ENCODE results near the gene TPI1.

The TPI1 gene

DNA sequence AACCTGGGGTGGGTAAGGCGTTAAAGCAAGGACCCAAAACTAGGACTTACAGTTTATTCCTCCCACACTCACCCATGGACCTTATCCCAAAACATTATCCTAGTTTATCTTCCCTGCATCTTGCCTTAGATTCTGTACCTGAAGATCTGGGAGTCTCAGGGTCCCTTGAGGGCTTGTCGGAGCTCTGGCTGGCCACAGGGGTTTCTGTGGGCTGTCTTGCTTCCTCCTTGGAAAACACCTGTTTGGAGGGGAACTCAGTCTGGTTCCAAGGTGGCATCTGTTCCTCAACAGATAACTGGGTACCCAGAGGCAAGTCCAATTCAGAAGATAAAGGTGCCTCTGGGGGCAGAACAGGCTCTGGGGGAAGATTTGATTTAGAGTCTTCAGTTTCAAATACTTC lies 17.9 kb upstream of the TPI1 start:
- H3K4ac ChIP-seq (ENCODE audit: low read depth in 1 of 2, low read length in 2 of 2), result no peak overlapping the region
- H3K9ac ChIP-seq (ENCODE audit: low read length), result no peak overlapping the region
- WGBS, result 86% methylated on average over 2 of the region's 2 CpGs
- no peak overlapping the region for H3K23ac ChIP-seq (ENCODE audit: low read length in 2 of 2)
- H3K14ac ChIP-seq (ENCODE audit: low read length in 2 of 2), result no peak overlapping the region
- H3K79me1 ChIP-seq (replicated peaks; ENCODE audit: low read length, poor library complexity, severe bottlenecking), result peaks cover 22% of the 10 kb centered on the region
- no peak overlapping the region for H2BK12ac ChIP-seq (ENCODE audit: low read length in 2 of 2)
- no peak overlapping the region for H2BK120ac ChIP-seq (ENCODE audit: low read depth, low read length)
- H4K91ac ChIP-seq (ENCODE audit: low read length), result no peak overlapping the region
- no peaks in the 10 kb centered on the region for H3K9me3 ChIP-seq (ENCODE audit: control insufficient read depth, low read length)
- H3K4me1 ChIP-seq (ENCODE audit: control insufficient read depth, insufficient read depth, low read depth, low read length), result peaks cover 16% of the 10 kb centered on the region
- no peak overlapping the region for H2AFZ ChIP-seq (ENCODE audit: low read depth, low read length)
- no peak overlapping the region for H3K27ac ChIP-seq (ENCODE audit: low read length, poor library complexity, severe bottlenecking)
- H3K18ac ChIP-seq (ENCODE audit: low read depth in 1 of 2, low read length in 2 of 2), result no peak overlapping the region
- H4K8ac ChIP-seq (ENCODE audit: low read length), result no peak overlapping the region
- no peak overlapping the region for H2BK15ac ChIP-seq (ENCODE audit: low read depth, poor library complexity, severe bottlenecking)
- H2AK5ac ChIP-seq (ENCODE audit: low read length, severe bottlenecking), result no peak overlapping the region
- no peak for DNase-seq
- H3K36me3 ChIP-seq (ENCODE audit: control insufficient read depth in 1 of 2, insufficient read depth in 2 of 2, low read depth in 1 of 2, low read length in 2 of 2), result peaks cover 48 to 53% of the 10 kb centered on the region in 2 experiments
- H3K4me3 ChIP-seq (ENCODE audit: insufficient read depth in 1 of 2, low read depth in 1 of 2, low read length in 2 of 2), result no peak overlapping the region
- no peaks in the 10 kb centered on the region for H3K27me3 ChIP-seq (ENCODE audit: control insufficient read depth in 1 of 2, insufficient read depth in 1 of 2, low read length in 2 of 2)
- no peak overlapping the region for H3K4me2 ChIP-seq (ENCODE audit: low read length, poor library complexity, severe bottlenecking)
- no peak overlapping the region for H2BK5ac ChIP-seq (ENCODE audit: low read depth, low read length, poor library complexity, severe bottlenecking)

GRCh38 chr12:6849976-6850560 lies 17.3 kb upstream of the TPI1 start:
- Histone ChIP-seq H3K27me3 (ENCODE audit: control insufficient read depth in 1 of 2, insufficient read depth in 1 of 2, low read length in 2 of 2) (no peaks in the 10 kb centered on the region), H3K4me2 (ENCODE audit: low read length, poor library complexity, severe bottlenecking) (no peak overlapping the region), H2BK5ac (ENCODE audit: low read depth, low read length, poor library complexity, severe bottlenecking) (no peak overlapping the region), H3K79me1 (replicated peaks; ENCODE audit: low read length, poor library complexity, severe bottlenecking) (peaks cover 24% of the 10 kb centered on the region), H3K27ac (ENCODE audit: low read length, poor library complexity, severe bottlenecking) (no peak overlapping the region), H2BK120ac (ENCODE audit: low read depth, low read length) (no peak overlapping the region), H3K4me1 (ENCODE audit: control insufficient read depth, insufficient read depth, low read depth, low read length) (peaks cover 16% of the 10 kb centered on the region), H2BK15ac (ENCODE audit: low read depth, poor library complexity, severe bottlenecking) (peak overlapping the region; percentile 12), H3K9me3 (ENCODE audit: control insufficient read depth, low read length) (no peaks in the 10 kb centered on the region), H2BK12ac (ENCODE audit: low read length in 2 of 2) (no peak overlapping the region), H2AFZ (ENCODE audit: low read depth, low read length) (no peak overlapping the region), H3K4me3 (ENCODE audit: insufficient read depth in 1 of 2, low read depth in 1 of 2, low read length in 2 of 2) (peak overlapping the region in 1 of 2 experiments; percentile 98), H3K4ac (ENCODE audit: low read depth in 1 of 2, low read length in 2 of 2) (no peak overlapping the region), H2AK5ac (ENCODE audit: low read length, severe bottlenecking) (no peak overlapping the region), H4K91ac (ENCODE audit: low read length) (no peak overlapping the region), H3K18ac (ENCODE audit: low read depth in 1 of 2, low read length in 2 of 2) (no peak overlapping the region), H3K23ac (ENCODE audit: low read length in 2 of 2) (no peak overlapping the region), H3K36me3 (ENCODE audit: control insufficient read depth in 1 of 2, insufficient read depth in 2 of 2, low read depth in 1 of 2, low read length in 2 of 2) (peaks cover 47 to 51% of the 10 kb centered on the region in 2 experiments), H4K8ac (ENCODE audit: low read length) (no peak overlapping the region), H3K14ac (ENCODE audit: low read length in 2 of 2) (no peak overlapping the region), H3K9ac (ENCODE audit: low read length) (peak overlapping the region; percentile 94)
- WGBS, result 90% methylated on average over 10 of the region's 10 CpGs
- no peak for DNase-seq

GRCh38 chr12:6850796-6851152 lies 16.6 kb upstream of the TPI1 start:
- WGBS, result 21% methylated on average over 13 of the region's 16 CpGs
- no peak for DNase-seq
- peaks cover 16% of the 10 kb centered on the region for H3K4me1 ChIP-seq (ENCODE audit: control insufficient read depth, insufficient read depth, low read depth, low read length)

GRCh38 chr12:6851153-6851920 lies 16.0 kb upstream of the TPI1 start, which contains the start of gene CDCA3:
TSS of gene CDCA3 (minus strand) at chr12:6851286. CDS start at chr12:6850952, 334 bp downstream.
- Histone ChIP-seq H3K9ac (ENCODE audit: low read length) (peak within 1 kb of the TSS; percentile 94), H3K4ac (ENCODE audit: low read depth in 1 of 2, low read length in 2 of 2) (peak within 1 kb of the TSS; percentile 29 to 61), H4K8ac (ENCODE audit: low read length) (peak within 1 kb of the TSS; percentile 92), H3K36me3 (ENCODE audit: control insufficient read depth in 1 of 2, insufficient read depth in 2 of 2, low read depth in 1 of 2, low read length in 2 of 2) (peaks cover 46 to 50% of the 10 kb centered on the region in 2 experiments), H2BK5ac (ENCODE audit: low read depth, low read length, poor library complexity, severe bottlenecking) (peak within 1 kb of the TSS; percentile 14), H3K23ac (ENCODE audit: low read length in 2 of 2) (no peak within 1 kb of the TSS), H3K79me1 (replicated peaks; ENCODE audit: low read length, poor library complexity, severe bottlenecking) (peaks cover 30% of the 10 kb centered on the region), H3K18ac (ENCODE audit: low read depth in 1 of 2, low read length in 2 of 2) (peak within 1 kb of the TSS; percentile 94 to 96), H3K4me3 (ENCODE audit: insufficient read depth in 1 of 2, low read depth in 1 of 2, low read length in 2 of 2) (peak within 1 kb of the TSS; percentile 82 to 98), H3K4me1 (ENCODE audit: control insufficient read depth, insufficient read depth, low read depth, low read length) (peaks cover 16% of the 10 kb centered on the region), H2AFZ (ENCODE audit: low read depth, low read length) (no peak within 1 kb of the TSS), H3K14ac (ENCODE audit: low read length in 2 of 2) (peak within 1 kb of the TSS in 1 of 2 experiments; percentile 57), H2BK120ac (ENCODE audit: low read depth, low read length) (no peak within 1 kb of the TSS), H2BK15ac (ENCODE audit: low read depth, poor library complexity, severe bottlenecking) (peak within 1 kb of the TSS; percentile 85), H2BK12ac (ENCODE audit: low read length in 2 of 2) (peak within 1 kb of the TSS in 1 of 2 experiments; percentile 29), H2AK5ac (ENCODE audit: low read length, severe bottlenecking) (no peak within 1 kb of the TSS), H3K27ac (ENCODE audit: low read length, poor library complexity, severe bottlenecking) (peak within 1 kb of the TSS; percentile 94), H3K9me3 (ENCODE audit: control insufficient read depth, low read length) (no peaks in the 10 kb centered on the region), H3K27me3 (ENCODE audit: control insufficient read depth in 1 of 2, insufficient read depth in 1 of 2, low read length in 2 of 2) (no peaks in the 10 kb centered on the region), H3K4me2 (ENCODE audit: low read length, poor library complexity, severe bottlenecking) (peak within 1 kb of the TSS; percentile 77), H4K91ac (ENCODE audit: low read length) (peak within 1 kb of the TSS; percentile 79)
- under 1% methylated on average over 30 of the region's 37 CpGs for WGBS
- peak; percentile 99 for DNase-seq

More at GRCh38 chr12:6850796-6851152, 16.6 kb upstream of the TPI1 start:
- Histone ChIP-seq H2BK15ac (ENCODE audit: low read depth, poor library complexity, severe bottlenecking) (no peak overlapping the region), H4K8ac (ENCODE audit: low read length) (no peak overlapping the region), H3K27ac (ENCODE audit: low read length, poor library complexity, severe bottlenecking) (no peak overlapping the region), H3K18ac (ENCODE audit: low read depth in 1 of 2, low read length in 2 of 2) (peak overlapping the region in 1 of 2 experiments; percentile 24), H3K4ac (ENCODE audit: low read depth in 1 of 2, low read length in 2 of 2) (no peak overlapping the region), H3K79me1 (replicated peaks; ENCODE audit: low read length, poor library complexity, severe bottlenecking) (peaks cover 27% of the 10 kb centered on the region), H3K14ac (ENCODE audit: low read length in 2 of 2) (no peak overlapping the region), H3K4me3 (ENCODE audit: insufficient read depth in 1 of 2, low read depth in 1 of 2, low read length in 2 of 2) (peak overlapping the region; percentile 42 to 98), H2BK12ac (ENCODE audit: low read length in 2 of 2) (no peak overlapping the region), H3K36me3 (ENCODE audit: control insufficient read depth in 1 of 2, insufficient read depth in 2 of 2, low read depth in 1 of 2, low read length in 2 of 2) (peaks cover 46 to 50% of the 10 kb centered on the region in 2 experiments), H4K91ac (ENCODE audit: low read length) (peak overlapping the region; percentile 21), H3K23ac (ENCODE audit: low read length in 2 of 2) (no peak overlapping the region), H2BK5ac (ENCODE audit: low read depth, low read length, poor library complexity, severe bottlenecking) (peak overlapping the region; percentile 14), H3K9ac (ENCODE audit: low read length) (peak overlapping the region; percentile 94), H3K9me3 (ENCODE audit: control insufficient read depth, low read length) (no peaks in the 10 kb centered on the region), H2AFZ (ENCODE audit: low read depth, low read length) (no peak overlapping the region), H2BK120ac (ENCODE audit: low read depth, low read length) (no peak overlapping the region), H2AK5ac (ENCODE audit: low read length, severe bottlenecking) (no peak overlapping the region), H3K4me2 (ENCODE audit: low read length, poor library complexity, severe bottlenecking) (peak overlapping the region; percentile 77), H3K27me3 (ENCODE audit: control insufficient read depth in 1 of 2, insufficient read depth in 1 of 2, low read length in 2 of 2) (no peaks in the 10 kb centered on the region)
